DND-41 (cell line): ENCODE results near the gene MED31.
"Not testable (repeated sequence)": the region's sequence is repeated elsewhere in the genome, so short reads cannot be mapped to it uniquely, and the experiment has no call there.

Experiments used
- ATAC-seq: fragments of 200-7000 bp; cut with Tn5 transposase; 3 replicates; pipeline ENCODE4 v1.9.1; 2021; ENCODE audit warnings: low read depth; ENCODE audit not compliant: insufficient read depth
- DNase-seq: peaks from one replicate; pipeline ENCODE4 v3.0.0-alpha.2; 2020
- H2AFZ ChIP-seq: 2 replicates; pipeline ENCODE4 v1.6.0; 2012; ENCODE audit warnings: low read depth, low read length
- H3K27ac ChIP-seq: 2 replicates; pipeline ENCODE4 v1.5.1; 2012; ENCODE audit warnings: low read length, inconsistent platforms
- H3K27me3 ChIP-seq: fragments of 200-600 bp; sonication (generic); 2 replicates; pipeline ENCODE4 v1.6.0; 2012; ENCODE audit warnings: low read length, mild to moderate bottlenecking, inconsistent platforms; ENCODE audit not compliant: insufficient read depth, poor library complexity
- H3K36me3 ChIP-seq: 2 replicates; pipeline ENCODE4 v1.5.1; 2012; ENCODE audit warnings: low read length, inconsistent platforms; ENCODE audit not compliant: insufficient read depth
- H3K4me1 ChIP-seq: 2 replicates; pipeline ENCODE4 v1.5.1; 2012; ENCODE audit warnings: mild to moderate bottlenecking, low read length; ENCODE audit not compliant: insufficient read depth
- H3K4me2 ChIP-seq: 2 replicates; pipeline ENCODE4 v1.6.0; 2012; ENCODE audit warnings: mild to moderate bottlenecking, moderate library complexity, low read length, inconsistent platforms; ENCODE audit not compliant: insufficient read depth
- H3K4me3 ChIP-seq, 2 experiments: fragments of 200-600 bp in 1 of 2; shearing (Covaris generic) in 1 of 2; 2 replicates each; pipeline ENCODE4 v1.5.1; 2012 to 2016; ENCODE audit warnings: inconsistent platforms in 2 of 2, low read length in 2 of 2, mild to moderate bottlenecking in 2 of 2, low read depth in 1 of 2, moderate library complexity in 1 of 2
- H3K79me2 ChIP-seq: 2 replicates; pipeline ENCODE4 v1.6.0; 2012; ENCODE audit warnings: low read length, inconsistent platforms; ENCODE audit not compliant: insufficient read depth
- H3K9ac ChIP-seq: 2 replicates; pipeline ENCODE4 v1.6.0; 2012; ENCODE audit warnings: low read depth, mild to moderate bottlenecking, inconsistent platforms, low read length, moderate library complexity
- H3K9me3 ChIP-seq: 2 replicates; pipeline ENCODE4 v1.5.1; 2012; ENCODE audit warnings: low read length, moderate library complexity, mild to moderate bottlenecking, inconsistent platforms; ENCODE audit not compliant: insufficient read depth, severe bottlenecking
- H4K20me1 ChIP-seq: 2 replicates; pipeline ENCODE4 v1.6.0; 2012; ENCODE audit warnings: low read length; ENCODE audit not compliant: insufficient read depth
- CTCF ChIP-seq: IDR thresholded peaks from 2 replicates; pipeline ENCODE4 v1.5.1; 2012; ENCODE audit warnings: borderline replicate concordance, low read length, moderate library complexity, mild to moderate bottlenecking; ENCODE audit not compliant: poor library complexity, severe bottlenecking; ENCODE audit errors: extremely low read depth
- EZH2 ChIP-seq: IDR thresholded peaks from 3 replicates; pipeline ENCODE4 v1.6.1; 2012; ENCODE audit warnings: borderline replicate concordance, low read depth, mild to moderate bottlenecking, moderate library complexity, low read length, inconsistent platforms; ENCODE audit not compliant: severe bottlenecking

MED31 gene

GRCh38 chr17:6667516-6667915 is 16.1 kb upstream of the MED31 start:
- Histone ChIP-seq H2AFZ (no peak overlapping the region), H3K4me2 (no peak overlapping the region), H3K27me3 (peaks cover 15% of the 10 kb centered on the region), H3K4me1 (no peaks in the 10 kb centered on the region), H3K79me2 (no peaks in the 10 kb centered on the region), H3K4me3 (no peak overlapping the region), H4K20me1 (0 out of 2 replicates have a peak, but pooled peaks cover 5% of the 10 kb centered on the region), H3K9ac (no peak overlapping the region), H3K9me3 (no peaks in the 10 kb centered on the region), H3K36me3 (no peaks in the 10 kb centered on the region), H3K27ac (no peak overlapping the region)
- ATAC-seq (no peak), DNase-seq (no peak)
- TF ChIP-seq CTCF: no peak
- no peak for TF ChIP-seq EZH2

GRCh38 chr17:6666557-6666956 is 15.2 kb upstream of the MED31 start:
- H3K36me3 ChIP-seq: no peaks in the 10 kb centered on the region
- no peak for ATAC-seq
- no peak overlapping the region for H3K4me3 ChIP-seq
- no peak overlapping the region for H3K4me2 ChIP-seq
- no peak overlapping the region for H2AFZ ChIP-seq
- no peaks in the 10 kb centered on the region for H3K9me3 ChIP-seq
- no peak overlapping the region for H3K27ac ChIP-seq
- DNase-seq: no peak
- H3K79me2 ChIP-seq: no peaks in the 10 kb centered on the region
- H3K4me1 ChIP-seq: no peaks in the 10 kb centered on the region
- TF ChIP-seq CTCF (no peak), EZH2 (no peak)
- 0 out of 2 replicates have a peak, but pooled peaks cover 5% of the 10 kb centered on the region for H4K20me1 ChIP-seq
- H3K9ac ChIP-seq: no peak overlapping the region
- peaks cover 21% of the 10 kb centered on the region for H3K27me3 ChIP-seq

GRCh38 chr17:6666077-6666521 is 14.7 kb upstream of the MED31 start:
- Histone ChIP-seq H3K36me3 (no peaks in the 10 kb centered on the region), H3K79me2 (no peaks in the 10 kb centered on the region), H3K4me2 (no peak overlapping the region), H3K27ac (no peak overlapping the region), H3K27me3 (peaks cover 24% of the 10 kb centered on the region), H4K20me1 (0 out of 2 replicates have a peak, but pooled peaks cover 5% of the 10 kb centered on the region), H3K4me1 (no peaks in the 10 kb centered on the region), H3K4me3 (no peak overlapping the region), H2AFZ (no peak overlapping the region), H3K9ac (no peak overlapping the region), H3K9me3 (no peaks in the 10 kb centered on the region)
- peak; percentile 92 for TF ChIP-seq CTCF
- no peak for TF ChIP-seq EZH2
- peak; percentile 54 for DNase-seq
- ATAC-seq: peak; percentile 80

DNA sequence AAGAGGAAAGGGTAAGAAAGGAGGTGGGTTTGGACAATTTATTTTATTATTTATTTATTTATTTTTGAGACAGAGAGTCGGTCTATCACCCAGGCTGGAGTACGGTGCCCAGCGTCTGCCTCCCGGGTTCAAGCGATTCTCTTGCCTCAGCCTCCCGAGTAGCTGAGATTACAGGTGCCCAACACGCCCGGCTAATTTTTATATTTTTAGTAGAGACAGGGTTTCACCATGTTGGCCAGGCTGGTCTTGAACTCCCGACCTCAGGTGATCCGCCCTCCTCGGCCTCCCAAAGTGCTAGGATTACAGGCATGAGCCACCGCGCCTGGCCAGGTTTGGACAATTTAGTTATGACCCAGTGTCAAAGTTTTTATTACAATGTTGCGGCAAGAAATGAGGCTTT is 11.8 kb upstream of the MED31 start:
- H3K36me3 ChIP-seq, H3K4me2 ChIP-seq, H3K4me3 ChIP-seq, H2AFZ ChIP-seq, H3K79me2 ChIP-seq, H3K9me3 ChIP-seq, H3K4me1 ChIP-seq, H3K27ac ChIP-seq, ATAC-seq, DNase-seq, H3K9ac ChIP-seq, H4K20me1 ChIP-seq: not testable (repeated sequence)
- H3K27me3 ChIP-seq: peaks cover 25% of the 10 kb centered on the region
